Posterior cingulate gyrus (tissue), 11 donors: ENCODE results near the gene CHST14.

Experiments
- DNase-seq, 10 donors: peaks; one replicate each; pipeline versions ENCODE4 v3.0.0 to v3.0.0-alpha.2; 2020 to 2021; ENCODE audit warnings: mixed read lengths in 3 of 10
- intact Hi-C: fragments of 100-400 bp; cut with DNase I; formaldehyde crosslinking; loops from one replicate; pipeline ENCODE4 v1.15.1; 2023

CHST14 gene, protein sequence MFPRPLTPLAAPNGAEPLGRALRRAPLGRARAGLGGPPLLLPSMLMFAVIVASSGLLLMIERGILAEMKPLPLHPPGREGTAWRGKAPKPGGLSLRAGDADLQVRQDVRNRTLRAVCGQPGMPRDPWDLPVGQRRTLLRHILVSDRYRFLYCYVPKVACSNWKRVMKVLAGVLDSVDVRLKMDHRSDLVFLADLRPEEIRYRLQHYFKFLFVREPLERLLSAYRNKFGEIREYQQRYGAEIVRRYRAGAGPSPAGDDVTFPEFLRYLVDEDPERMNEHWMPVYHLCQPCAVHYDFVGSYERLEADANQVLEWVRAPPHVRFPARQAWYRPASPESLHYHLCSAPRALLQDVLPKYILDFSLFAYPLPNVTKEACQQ

DNA sequence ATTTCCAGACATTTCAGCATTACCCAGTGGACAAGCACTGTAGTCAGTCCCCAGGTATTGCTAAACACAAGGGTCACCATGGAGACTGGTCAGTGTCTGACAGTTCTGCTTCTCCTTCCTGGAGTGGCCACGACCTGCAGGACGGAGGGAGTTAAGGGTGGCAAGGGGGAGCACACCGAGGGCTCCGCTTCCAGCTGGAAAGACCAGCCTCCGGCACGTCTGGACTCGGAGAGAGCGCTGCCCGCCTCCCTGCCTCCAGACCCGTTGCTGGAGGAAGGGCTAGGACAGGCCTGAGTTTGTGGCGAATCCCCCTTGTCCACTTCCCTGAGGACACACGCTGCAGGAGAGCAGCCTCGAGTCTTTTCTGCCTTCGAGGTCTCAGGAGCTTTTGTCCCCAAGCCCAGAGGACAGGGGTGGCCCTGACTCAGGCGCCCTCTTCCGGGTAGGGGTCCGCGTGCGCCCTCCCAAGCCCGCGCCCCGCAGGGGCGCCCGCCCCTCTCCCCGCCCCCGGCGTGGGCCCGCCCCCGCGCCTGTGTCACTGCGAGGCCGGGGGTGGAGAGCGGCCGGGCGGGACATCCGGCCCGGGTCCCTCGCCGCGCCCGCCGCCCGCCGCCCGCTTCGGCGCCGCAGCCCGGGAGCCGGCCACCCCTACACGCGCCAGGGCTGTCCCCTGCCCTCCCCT lies at the start of gene CHST14:
Gene CHST14 (plus strand): TSS at position 562 of the 682 bp plus-strand sequence. CDS start 230 bp downstream, outside the sequence.
- intact Hi-C loops = loop anchor here (2.0 kb wide), 1 partner anchor 30 kb away; the partner anchor contains the start of gene BAHD1
- DNase-seq = peak in 8 of 10 donors; percentile 17 to 88 (median 43)

DNA sequence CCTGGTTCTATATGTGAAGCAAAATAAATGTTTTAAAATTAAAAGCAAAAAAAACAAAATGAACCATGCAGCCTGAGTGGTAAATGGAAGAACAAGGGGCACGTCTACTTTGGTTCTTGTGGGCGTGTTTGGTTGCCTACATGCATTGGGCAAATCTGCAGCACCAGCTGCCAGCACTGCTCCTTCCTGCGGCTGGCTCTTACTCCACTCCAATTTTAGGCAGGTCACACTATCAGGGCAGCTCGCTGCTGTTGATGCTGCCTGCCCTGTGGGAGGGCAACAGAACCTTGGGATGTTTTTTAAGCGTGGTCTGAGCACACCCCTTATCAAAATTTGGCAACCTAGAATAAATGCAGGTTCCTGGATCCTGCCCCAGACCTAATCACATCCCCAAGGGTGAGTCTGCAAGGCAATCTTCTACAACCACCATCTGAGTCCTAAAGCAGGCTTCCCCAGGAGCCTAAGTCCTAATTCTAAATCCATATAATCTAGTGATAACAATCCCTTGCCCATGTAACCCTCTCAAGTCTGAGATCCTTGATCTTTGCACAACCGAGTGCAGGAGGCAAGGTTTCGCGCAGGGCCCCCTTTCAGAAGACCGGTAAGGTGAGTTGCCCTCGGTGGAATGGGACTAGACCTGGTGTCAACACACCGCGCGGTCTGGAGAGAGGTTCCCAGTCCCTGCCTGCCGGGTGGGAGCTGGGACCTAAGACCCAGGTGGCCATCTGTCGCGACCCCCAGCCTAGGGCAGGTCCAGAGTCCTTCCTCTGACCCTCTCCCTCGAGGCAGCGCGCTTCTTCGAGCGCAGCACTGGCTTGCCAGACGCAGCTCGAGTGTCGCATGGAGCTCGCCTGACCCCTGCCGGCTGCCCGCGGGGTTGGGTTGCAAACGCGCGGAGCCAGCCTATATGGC lies 49.3 kb upstream of the CHST14 start:
- DNase-seq = peak; percentile 68 to 98 (median 84)
- intact Hi-C loops = loop anchor here (1.0 to 5.0 kb wide), 3 partner anchors 54 to 143 kb away; partner anchors contain the start of gene INAFM2

DNA sequence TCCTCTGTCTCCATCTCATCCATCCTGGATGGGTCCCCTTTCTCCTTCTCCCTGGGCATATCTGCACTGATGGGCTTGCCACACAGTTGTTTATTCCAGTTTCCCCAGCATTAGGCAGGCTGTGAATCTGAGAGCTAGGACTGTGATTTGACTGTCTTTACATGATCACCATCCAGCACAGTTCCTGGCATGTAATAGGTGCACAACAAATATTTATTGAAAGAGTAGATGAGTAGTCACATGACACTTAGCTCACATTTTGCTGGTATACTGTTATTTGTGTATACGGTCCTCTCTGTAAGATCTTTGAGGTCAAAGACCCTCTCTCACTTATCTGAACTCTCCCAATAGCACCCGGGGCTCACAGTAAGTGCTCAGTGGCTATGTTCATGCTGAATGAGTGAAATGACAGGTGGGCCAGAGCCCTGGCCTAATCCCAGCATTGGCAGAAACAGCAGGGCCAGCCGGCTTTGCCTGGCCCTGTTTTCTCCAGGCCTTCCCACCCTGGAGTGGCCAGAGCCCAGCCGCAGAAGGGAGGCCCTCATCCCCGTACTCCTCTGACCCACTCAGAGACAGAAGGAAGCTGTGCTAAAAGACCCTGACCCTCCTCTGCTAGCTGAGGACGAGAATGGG lies 46.2 kb upstream of the CHST14 start:
- DNase-seq = peak in 1 of 10 donors; percentile 30
- intact Hi-C loops = loop anchor here (5.0 kb wide), 1 partner anchor 57 kb away; no protein-coding TSS in a partner anchor

DNA sequence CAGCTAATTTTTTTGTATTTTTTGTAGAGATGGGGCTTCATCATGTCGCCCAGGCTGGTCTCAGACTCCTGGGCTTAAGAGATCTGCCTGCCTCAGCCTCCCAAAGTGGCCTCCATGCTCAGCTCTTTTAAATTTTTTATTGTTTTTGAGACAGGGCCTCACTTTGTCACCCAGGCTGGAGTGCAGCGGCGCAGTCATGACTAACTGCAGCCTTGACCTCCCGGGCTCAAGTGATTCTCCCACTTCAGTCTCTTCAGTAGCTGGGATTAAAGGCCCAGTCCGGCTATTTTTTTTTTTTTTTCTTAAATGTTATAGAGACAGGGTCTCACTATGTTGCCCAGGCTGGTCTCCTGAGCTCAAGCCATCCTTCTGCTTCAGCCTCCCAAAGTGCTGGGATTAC lies 45.1 kb upstream of the CHST14 start:
- peak in 1 of 10 donors; percentile 33 for DNase-seq
- intact Hi-C loops = no loop called here

DNA sequence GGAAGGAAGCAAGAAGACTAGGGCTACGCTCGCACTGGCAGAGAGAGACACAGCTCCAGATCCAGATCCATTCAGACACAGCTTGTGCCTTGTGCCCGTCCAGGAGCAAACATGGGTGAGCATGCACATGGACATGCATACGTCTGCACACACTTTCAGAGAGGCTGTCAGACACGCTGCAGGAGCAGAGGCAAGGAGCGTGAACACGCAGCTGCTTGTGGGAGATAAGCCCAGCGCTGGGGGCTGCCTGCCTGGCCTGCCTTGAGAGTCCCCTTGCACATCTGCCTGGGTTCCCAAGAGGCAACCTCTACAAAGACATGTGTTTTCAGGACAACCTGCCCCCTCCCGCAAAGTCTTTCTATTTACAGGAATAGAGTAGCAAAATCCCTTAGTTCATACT lies 43.6 kb upstream of the CHST14 start:
- intact Hi-C loops = no loop called here
- DNase-seq = peak in 1 of 10 donors; percentile 69

DNA sequence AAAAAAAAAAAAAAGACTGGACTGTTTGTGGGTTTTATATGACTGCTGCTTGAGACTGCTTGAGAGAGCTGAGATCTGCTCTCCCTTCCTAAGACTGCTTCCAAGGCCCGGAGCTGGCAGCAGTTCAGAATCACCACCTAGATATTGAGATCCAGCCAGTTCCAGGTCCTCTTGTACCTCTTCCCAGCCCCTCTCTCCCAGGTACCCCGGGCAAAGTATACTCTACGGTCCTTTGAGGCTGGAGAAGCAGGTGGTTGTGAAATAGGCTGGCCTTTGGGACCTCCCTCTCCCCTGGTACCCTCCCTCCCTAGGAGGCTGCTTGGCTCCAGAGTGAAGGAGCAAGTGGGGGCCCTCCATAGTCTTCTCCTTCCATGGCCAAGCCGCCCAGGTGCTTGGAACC lies 42.6 kb upstream of the CHST14 start:
- peak in 1 of 10 donors; percentile 66 for DNase-seq
- intact Hi-C loops = no loop called here

DNA sequence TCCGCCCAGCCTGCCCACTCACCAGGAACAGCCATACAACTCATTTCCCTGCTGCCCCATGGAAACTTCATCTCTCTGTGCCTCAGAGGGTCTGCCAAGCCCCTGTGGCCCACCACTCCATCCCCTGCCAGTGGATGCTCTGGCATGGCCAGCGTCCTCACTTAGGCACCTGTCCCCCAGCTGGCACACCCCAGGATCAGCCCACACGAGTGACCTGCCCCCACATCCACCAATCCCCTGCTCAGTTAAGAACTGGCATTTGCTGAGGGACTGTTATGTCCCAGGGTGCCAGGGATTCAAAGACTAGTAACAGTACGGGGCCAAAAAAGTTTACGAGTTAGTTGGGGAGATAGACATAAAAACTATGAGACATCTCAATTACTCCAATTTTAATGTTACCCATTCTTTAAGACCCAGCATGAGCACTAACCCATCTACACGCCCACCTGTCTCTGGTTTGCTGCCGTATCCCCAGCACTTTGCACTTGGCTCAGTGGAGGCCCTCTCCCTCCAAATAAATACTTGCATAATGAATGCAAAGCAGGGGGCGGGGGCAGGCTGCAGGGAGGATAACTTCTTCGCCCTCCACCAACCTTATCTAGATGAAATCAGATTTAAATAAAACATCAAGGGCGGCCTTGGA lies 41.6 kb upstream of the CHST14 start:
- intact Hi-C loops = no loop called here

DNA sequence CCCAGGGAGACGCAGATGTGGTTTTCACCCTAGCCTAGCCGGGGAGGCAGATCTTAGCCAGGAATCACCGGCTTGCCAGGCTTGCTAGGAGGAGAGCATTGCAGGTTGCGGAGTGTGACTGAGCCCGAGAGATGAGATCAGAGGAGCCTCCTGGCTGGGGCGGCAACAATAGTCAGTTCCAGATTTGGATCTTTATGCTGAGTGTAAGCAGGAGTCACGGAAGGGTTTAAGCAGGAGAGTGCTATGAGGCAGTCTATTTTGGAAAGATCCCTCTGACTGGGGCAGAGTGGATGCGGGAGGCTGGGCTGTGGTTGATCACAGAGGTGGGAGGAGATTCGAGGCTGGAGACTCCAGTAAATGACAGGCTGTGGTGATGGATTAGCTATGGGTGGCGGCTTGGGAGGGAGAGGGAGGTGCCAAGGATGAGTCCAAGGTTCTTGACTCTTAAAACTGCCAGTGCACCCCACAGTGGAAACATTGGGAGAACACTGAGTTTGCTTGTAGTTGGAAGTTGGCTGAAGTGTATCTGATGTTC lies 40.4 kb upstream of the CHST14 start:
- peak in 1 of 10 donors; percentile 57 for DNase-seq

More for the DNA sequence above, 41.6 kb upstream of the CHST14 start:
- peak in 1 of 10 donors; percentile 47 for DNase-seq

DNA sequence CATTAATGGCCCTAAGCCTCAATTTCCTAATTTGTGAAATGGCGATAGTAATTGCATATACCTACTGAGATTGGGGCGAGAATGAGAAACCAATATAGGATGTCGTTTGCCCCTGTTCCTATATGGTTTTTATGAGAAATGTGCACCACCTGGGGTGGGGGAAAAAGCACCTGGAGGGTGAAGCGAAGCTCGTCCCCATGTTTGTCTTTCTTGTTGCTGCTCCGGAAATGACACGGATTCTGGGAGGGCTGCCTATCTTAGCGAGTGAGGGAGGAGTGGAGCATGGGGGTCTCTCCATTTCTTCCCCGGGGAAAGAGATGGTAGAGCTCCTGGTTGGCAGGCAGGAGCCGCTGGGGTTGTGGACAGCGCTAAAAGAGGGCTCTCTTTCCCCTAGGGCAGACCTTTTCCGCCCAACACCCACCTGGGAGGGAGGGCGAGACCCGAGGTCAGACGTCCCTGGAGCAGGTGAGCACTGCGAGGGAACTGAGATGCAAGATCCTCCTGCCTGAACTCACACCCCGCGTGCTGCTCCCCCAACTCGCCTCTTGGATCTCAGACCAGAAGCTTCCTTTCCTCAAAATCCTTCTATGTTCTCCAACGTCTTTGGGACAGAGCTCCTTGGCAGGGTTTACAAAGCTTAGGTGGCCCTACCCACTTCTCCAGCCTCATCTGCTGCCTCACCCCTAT lies 35.6 kb upstream of the CHST14 start:
- intact Hi-C loops = no loop called here
- no peak for DNase-seq

More for the DNA sequence above, 40.4 kb upstream of the CHST14 start:
- intact Hi-C loops = no loop called here

DNA sequence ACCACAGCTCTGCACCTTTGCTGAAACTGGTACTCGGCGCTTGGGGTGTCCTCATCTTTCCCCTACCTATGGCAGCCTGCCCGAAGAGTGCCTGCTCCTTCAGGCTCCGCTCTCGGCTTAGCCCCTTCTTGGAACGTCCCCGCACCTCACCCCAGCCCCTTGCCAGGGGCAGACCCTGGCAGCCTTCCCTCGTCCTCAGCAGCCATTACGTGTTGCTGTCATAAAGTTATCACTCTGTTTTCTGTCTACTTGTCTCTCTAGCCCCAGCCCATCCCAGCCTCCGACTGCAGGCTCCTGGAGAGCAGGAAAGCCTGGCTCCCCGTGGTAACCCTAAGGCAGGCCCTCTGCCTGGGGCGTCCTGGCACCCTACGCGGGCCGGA lies 35.1 kb upstream of the CHST14 start:
- intact Hi-C loops = no loop called here

DNA sequence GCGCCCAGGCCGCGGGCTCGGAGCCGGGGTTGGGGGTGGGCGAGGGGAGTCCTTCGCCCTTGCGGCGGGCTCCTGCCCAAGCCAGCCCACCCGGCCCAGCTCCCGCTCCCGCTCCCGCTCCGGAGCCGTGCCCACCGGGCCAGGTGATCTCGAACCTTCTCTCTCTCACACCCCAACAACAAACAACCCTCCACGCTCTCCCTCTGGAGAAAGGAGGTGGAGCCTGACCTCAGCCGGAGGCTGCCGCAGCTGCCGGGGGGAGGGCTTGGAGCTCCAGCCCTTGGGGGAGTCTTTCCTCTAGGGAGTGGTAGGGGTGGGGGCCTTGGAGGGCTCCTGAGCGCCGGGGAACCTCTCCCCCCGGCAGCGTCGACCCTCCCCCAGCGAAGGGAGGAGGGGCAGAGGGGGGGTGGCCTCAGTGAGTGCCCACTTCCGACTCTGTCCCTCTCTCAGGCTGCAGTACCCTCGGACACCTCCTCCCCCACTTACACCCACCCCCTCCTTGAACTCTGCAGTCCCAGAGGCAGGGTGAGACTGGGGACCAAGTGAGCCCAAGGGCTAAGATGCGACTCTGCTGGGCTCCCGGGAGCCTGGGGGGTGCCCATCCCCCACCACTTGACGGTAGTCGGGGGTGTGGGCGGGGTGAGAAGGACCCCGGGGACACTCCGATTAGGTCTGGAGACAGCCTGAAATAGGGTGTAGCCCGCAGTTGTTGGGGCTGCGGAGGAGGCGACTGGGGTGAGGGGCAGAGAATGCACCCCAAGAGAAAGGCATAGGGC lies 34.5 kb upstream of the CHST14 start:
- intact Hi-C loops = no loop called here
- DNase-seq = peak in 3 of 10 donors; percentile 21 to 90 (median 86)

More for the DNA sequence above, 35.1 kb upstream of the CHST14 start:
- no peak for DNase-seq

DNA sequence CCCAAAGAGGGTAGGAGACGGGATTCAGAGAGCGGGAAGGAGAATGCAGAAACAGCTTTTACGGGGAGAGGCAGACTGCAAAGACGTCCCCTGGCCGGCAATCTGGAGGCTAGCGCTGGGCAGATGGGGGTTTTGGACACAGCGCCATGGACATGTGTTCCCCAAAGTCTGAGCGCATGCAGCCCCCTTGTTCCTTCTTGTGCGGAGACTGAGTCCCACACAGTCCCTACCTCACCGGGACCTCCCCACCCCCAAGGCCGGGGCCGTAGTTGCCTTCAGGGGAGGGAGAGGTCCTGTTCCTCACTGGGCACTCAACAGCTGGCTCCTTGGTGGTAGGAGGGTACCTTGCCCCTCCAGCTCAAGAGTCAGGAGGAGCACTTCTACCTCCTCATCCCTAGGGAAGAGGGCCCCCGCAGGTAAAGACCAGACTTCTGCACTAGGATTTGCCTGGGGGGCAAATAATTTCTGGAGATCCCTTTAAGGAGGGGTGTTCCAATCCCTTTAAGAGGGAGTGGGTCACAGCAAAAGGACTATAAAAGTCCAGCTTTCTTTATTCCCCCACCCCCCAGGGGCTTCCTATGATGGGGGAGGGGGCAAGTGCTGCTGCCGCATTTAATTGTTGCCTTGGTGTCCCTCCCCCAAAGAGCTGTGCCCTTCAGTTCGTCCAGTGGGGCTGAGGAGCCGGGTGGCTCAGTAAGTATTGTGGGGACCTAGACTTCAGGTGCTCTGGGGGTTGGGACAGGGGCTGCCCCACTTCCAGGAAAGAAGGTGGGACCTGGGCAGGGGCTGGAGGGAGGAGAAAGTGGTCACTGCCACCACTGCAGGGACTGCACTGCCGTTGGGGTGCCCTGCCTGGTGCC lies 33.7 kb upstream of the CHST14 start:
- DNase-seq = no peak
- intact Hi-C loops = no loop called here

DNA sequence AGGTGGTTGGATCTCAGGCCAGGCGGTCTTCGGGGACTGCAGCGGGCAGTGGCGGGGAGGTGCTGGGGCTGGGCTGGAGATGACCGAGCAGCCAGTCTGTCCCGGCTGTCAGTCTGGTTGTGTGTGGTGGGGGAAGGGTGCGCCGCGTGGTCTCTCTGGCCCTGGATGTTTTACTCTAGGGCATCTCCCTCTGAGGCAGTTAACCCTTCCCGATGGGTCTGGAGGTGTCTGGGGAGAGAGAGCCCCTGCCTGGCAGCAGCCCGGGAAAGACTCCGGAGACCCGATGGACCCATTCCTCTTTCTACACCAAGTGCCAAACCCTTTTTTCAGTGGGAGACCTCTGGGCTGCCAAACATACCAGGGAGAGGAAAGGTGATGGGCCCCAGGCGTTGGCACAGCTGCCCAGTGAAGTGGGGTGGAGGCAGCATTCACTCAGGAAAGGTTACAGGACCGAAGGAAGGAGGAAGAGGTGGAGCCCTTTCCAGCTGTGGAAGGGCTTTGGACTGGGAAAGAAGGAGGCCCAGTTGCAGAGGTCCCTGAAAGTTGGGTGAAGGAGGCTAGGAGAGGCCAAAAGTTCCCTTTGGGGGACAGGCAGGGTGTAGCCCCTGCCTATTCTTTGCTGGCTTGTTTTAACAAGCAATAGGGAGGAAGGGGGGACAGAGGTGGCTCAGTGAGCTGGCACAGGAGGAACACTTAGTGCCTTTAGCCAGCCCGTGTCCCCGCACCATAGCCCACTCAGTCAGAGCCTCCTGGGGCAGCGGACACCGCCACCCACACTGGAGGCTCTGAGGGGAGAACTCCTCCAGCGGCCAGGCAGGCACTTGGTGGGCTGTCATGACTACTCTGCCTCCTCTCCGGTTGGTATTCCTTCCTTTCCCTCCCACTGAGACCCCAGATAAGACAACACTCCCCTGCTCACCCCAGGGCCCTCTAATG lies 32.8 kb upstream of the CHST14 start:
- intact Hi-C loops = no loop called here
- DNase-seq = peak in 1 of 10 donors; percentile 81

DNA sequence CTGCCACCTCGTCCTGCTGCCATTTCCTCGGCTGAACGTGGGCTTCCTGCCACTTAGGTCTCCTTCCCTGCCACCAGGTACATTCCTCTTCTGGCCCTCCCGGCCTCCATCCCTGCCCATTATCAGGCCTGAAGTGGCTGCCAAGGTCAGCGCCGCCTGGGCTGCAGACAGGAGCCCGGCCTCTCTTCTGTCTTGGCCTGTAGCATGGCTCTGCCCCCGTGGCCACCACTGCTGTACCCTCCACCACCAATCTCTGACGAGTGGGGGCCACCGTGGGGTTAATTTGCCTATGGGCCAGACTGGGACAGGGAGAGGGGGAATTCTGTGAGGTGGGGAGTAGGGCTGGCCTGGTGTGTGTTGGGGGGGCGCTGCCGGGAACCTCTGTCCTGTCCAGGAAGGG lies 32.1 kb upstream of the CHST14 start:
- DNase-seq = peak in 1 of 10 donors; percentile 79
- intact Hi-C loops = no loop called here

DNA sequence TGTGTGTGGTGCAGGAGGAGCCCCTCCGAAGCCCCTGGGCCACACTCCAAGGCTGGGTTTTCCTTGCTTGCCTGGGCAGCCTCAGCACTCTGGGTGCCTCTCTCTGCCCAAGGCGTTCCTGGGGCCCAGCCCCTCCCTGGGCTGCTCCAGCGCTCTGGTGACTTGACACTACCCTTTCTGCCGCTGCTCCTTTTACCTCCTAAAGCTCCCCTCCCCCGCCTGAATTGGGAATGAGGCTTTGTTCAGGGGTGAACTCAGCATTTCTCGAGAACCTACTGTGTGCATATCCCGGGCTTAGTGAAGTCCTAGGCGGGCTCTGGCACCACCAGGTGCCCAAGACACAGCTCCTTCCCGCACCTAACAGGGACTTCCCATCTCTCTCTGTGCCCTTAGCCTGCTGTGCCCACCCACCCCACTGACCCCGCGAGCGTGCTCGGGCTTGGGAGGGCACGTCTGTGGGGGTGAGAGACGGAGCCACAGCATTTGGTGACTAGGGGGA lies 31.3 kb upstream of the CHST14 start:
- peak in 1 of 10 donors; percentile 80 for DNase-seq
- intact Hi-C loops = no loop called here
